Mesendoderm (in vitro differentiated cells): Measurements from ENCODE around the gene SLCO4A1.

ENCODE experiments used
- DNase-seq: peaks from one replicate; pipeline ENCODE4 v3.0.0; 2013
- H2AK5ac ChIP-seq: 2 replicates; pipeline ENCODE4 v1.6.1; 2013; ENCODE audit warnings: low read length, inconsistent platforms
- H2BK120ac ChIP-seq: 2 replicates; pipeline ENCODE4 v1.6.1; 2013; ENCODE audit warnings: low read depth, mild to moderate bottlenecking, low read length, moderate library complexity, mixed read lengths
- H2BK15ac ChIP-seq: replicated peaks from 2 replicates; pipeline ENCODE4 v1.6.1; 2013; ENCODE audit warnings: low read depth, mild to moderate bottlenecking, moderate library complexity
- H2BK5ac ChIP-seq: 2 replicates; pipeline ENCODE4 v1.6.1; 2013; ENCODE audit warnings: low read length, inconsistent platforms
- H3K18ac ChIP-seq: 2 replicates; pipeline ENCODE4 v1.6.1; 2013; ENCODE audit warnings: mild to moderate bottlenecking, low read length, mixed read lengths
- H3K23ac ChIP-seq: one replicate; pipeline ENCODE4 v1.6.1; 2013; ENCODE audit warnings: low read length
- H3K27ac ChIP-seq: 2 replicates; pipeline ENCODE4 v1.5.1; 2013; ENCODE audit warnings: low read depth, mild to moderate bottlenecking, inconsistent platforms, low read length, moderate library complexity
- H3K27me3 ChIP-seq: 2 replicates; pipeline ENCODE4 v1.6.1; 2013; ENCODE audit warnings: low read length, control low read depth, mild to moderate bottlenecking, inconsistent platforms; ENCODE audit not compliant: insufficient read depth, poor library complexity
- H3K36me3 ChIP-seq: 2 replicates; pipeline ENCODE4 v1.6.1; 2013; ENCODE audit warnings: low read length, inconsistent platforms; ENCODE audit not compliant: control insufficient read depth, insufficient read depth
- H3K4ac ChIP-seq: one replicate; pipeline ENCODE4 v1.6.1; 2013; ENCODE audit warnings: low read depth, mild to moderate bottlenecking, low read length, moderate library complexity
- H3K4me1 ChIP-seq: 2 replicates; pipeline ENCODE4 v1.6.1; 2013; ENCODE audit warnings: low read depth, low read length, inconsistent platforms; ENCODE audit not compliant: control insufficient read depth
- H3K4me2 ChIP-seq: 2 replicates; pipeline ENCODE4 v1.6.1; 2013; ENCODE audit warnings: low read length
- H3K4me3 ChIP-seq: 2 replicates; pipeline ENCODE4 v1.5.1; 2013; ENCODE audit warnings: mild to moderate bottlenecking, low read length
- H3K56ac ChIP-seq: one replicate; pipeline ENCODE4 v1.6.1; 2013; ENCODE audit warnings: low read length
- H3K79me1 ChIP-seq: 2 replicates; pipeline ENCODE4 v1.6.1; 2013; ENCODE audit warnings: low read length, inconsistent platforms
- H3K79me2 ChIP-seq: 2 replicates; pipeline ENCODE4 v1.6.1; 2013; ENCODE audit warnings: mild to moderate bottlenecking, low read length; ENCODE audit not compliant: control insufficient read depth, insufficient read depth
- H3K9ac ChIP-seq: 2 replicates; pipeline ENCODE4 v1.6.1; 2013; ENCODE audit warnings: low read length, inconsistent platforms
- H4K5ac ChIP-seq: one replicate; pipeline ENCODE4 v1.6.1; 2013; ENCODE audit warnings: low read length
- H4K8ac ChIP-seq: one replicate; pipeline ENCODE4 v1.6.1; 2013; ENCODE audit warnings: low read depth, mild to moderate bottlenecking, control low read depth, low read length, moderate library complexity
- WGBS: extraction: QIAGEN DNeasy Blood & Tissue Kit; methylation state at CpG from one replicate; pipeline ENCODE4 v1.1.7; 2013; ENCODE audit warnings: low lambda C conversion rate, missing lambda C conversion rate; ENCODE audit not compliant: insufficient coverage; ENCODE audit errors: extremely low coverage; 5-methylcytosine and 5-hydroxymethylcytosine counted together

The SLCO4A1 gene

GRCh38 chr20:62636446-62636845 lies 5.9 kb upstream of the SLCO4A1 start:
- Histone ChIP-seq H2BK5ac (no peak overlapping the region), H3K4me1 (no peaks in the 10 kb centered on the region), H3K27ac (no peak overlapping the region), H3K4me2 (no peak overlapping the region), H4K8ac (no peak overlapping the region), H3K9ac (no peak overlapping the region), H2BK15ac (no peak overlapping the region), H3K79me2 (no peaks in the 10 kb centered on the region), H3K4me3 (no peak overlapping the region), H3K79me1 (no peaks in the 10 kb centered on the region), H3K56ac (no peak overlapping the region), H4K5ac (no peak overlapping the region), H3K27me3 (no peaks in the 10 kb centered on the region), H2AK5ac (no peak overlapping the region), H3K23ac (no peak overlapping the region), H3K18ac (no peak overlapping the region), H3K4ac (no peak overlapping the region), H2BK120ac (no peak overlapping the region), H3K36me3 (no peaks in the 10 kb centered on the region)
- no peak for DNase-seq
- WGBS: no CpG with 5 or more reads among the region's 16 CpGs

- no peak overlapping the region for H3K27ac ChIP-seq
- no peak for DNase-seq
Measured at GRCh38 chr20:62637110-62637509, 5.2 kb upstream of the SLCO4A1 start.

GRCh38 chr20:62637521-62638054 lies 4.7 kb upstream of the SLCO4A1 start:
- H3K4me1 ChIP-seq: no peaks in the 10 kb centered on the region
- H3K79me2 ChIP-seq: no peaks in the 10 kb centered on the region

More at GRCh38 chr20:62637110-62637509, 5.2 kb upstream of the SLCO4A1 start:
- no peak overlapping the region for H3K4me3 ChIP-seq
- H3K36me3 ChIP-seq: no peaks in the 10 kb centered on the region
- H3K79me2 ChIP-seq: no peaks in the 10 kb centered on the region
- H2BK5ac ChIP-seq: no peak overlapping the region
- H3K4me2 ChIP-seq: no peak overlapping the region
- no peaks in the 10 kb centered on the region for H3K79me1 ChIP-seq
- no peak overlapping the region for H2AK5ac ChIP-seq
- H4K5ac ChIP-seq: no peak overlapping the region
- H3K56ac ChIP-seq: no peak overlapping the region
- H3K4me1 ChIP-seq: no peaks in the 10 kb centered on the region
- H3K18ac ChIP-seq: no peak overlapping the region
- no peak overlapping the region for H4K8ac ChIP-seq
- peaks cover 1% of the 10 kb centered on the region for H3K27me3 ChIP-seq
- no CpG with 5 or more reads among the region's 5 CpGs for WGBS
- no peak overlapping the region for H2BK120ac ChIP-seq
- no peak overlapping the region for H2BK15ac ChIP-seq
- no peak overlapping the region for H3K4ac ChIP-seq
- H3K23ac ChIP-seq: no peak overlapping the region
- H3K9ac ChIP-seq: no peak overlapping the region

GRCh38 chr20:62638055-62638570 lies 4.2 kb upstream of the SLCO4A1 start:
- no peaks in the 10 kb centered on the region for H3K4me1 ChIP-seq

More at GRCh38 chr20:62637521-62638054, 4.7 kb upstream of the SLCO4A1 start:
- Histone ChIP-seq H3K36me3 (no peaks in the 10 kb centered on the region), H3K9ac (no peak overlapping the region), H3K79me1 (no peaks in the 10 kb centered on the region), H3K18ac (no peak overlapping the region), H4K5ac (no peak overlapping the region), H3K27ac (no peak overlapping the region), H3K4me2 (no peak overlapping the region), H2BK5ac (no peak overlapping the region), H2AK5ac (no peak overlapping the region), H3K56ac (no peak overlapping the region), H3K4ac (no peak overlapping the region), H3K4me3 (no peak overlapping the region), H3K27me3 (peaks cover 1% of the 10 kb centered on the region), H4K8ac (no peak overlapping the region), H3K23ac (no peak overlapping the region), H2BK120ac (no peak overlapping the region), H2BK15ac (no peak overlapping the region)
- no peak for DNase-seq
- WGBS: no CpG with 5 or more reads among the region's 11 CpGs

GRCh38 chr20:62638679-62639406 lies 3.5 kb upstream of the SLCO4A1 start:
- no peak for DNase-seq
- H2BK5ac ChIP-seq: no peak overlapping the region
- no peak overlapping the region for H3K9ac ChIP-seq
- H3K56ac ChIP-seq: no peak overlapping the region
- H3K27ac ChIP-seq: no peak overlapping the region
- H3K27me3 ChIP-seq: peaks cover 8% of the 10 kb centered on the region
- H4K5ac ChIP-seq: no peak overlapping the region
- no peak overlapping the region for H4K8ac ChIP-seq
- no peak overlapping the region for H3K23ac ChIP-seq
- no peak overlapping the region for H3K18ac ChIP-seq
- H3K36me3 ChIP-seq: no peaks in the 10 kb centered on the region
- no peaks in the 10 kb centered on the region for H3K79me2 ChIP-seq
- H3K4ac ChIP-seq: no peak overlapping the region
- no peak overlapping the region for H2BK15ac ChIP-seq
- no peaks in the 10 kb centered on the region for H3K79me1 ChIP-seq
- no peak overlapping the region for H2AK5ac ChIP-seq
- no CpG with 5 or more reads among the region's 23 CpGs for WGBS
- H2BK120ac ChIP-seq: no peak overlapping the region
- H3K4me1 ChIP-seq: no peaks in the 10 kb centered on the region
- no peak overlapping the region for H3K4me3 ChIP-seq
- no peak overlapping the region for H3K4me2 ChIP-seq

More at GRCh38 chr20:62638055-62638570, 4.2 kb upstream of the SLCO4A1 start:
- H3K4me3 ChIP-seq: no peak overlapping the region
- no peaks in the 10 kb centered on the region for H3K79me2 ChIP-seq
- no peak overlapping the region for H2BK120ac ChIP-seq
- no peak overlapping the region for H2BK15ac ChIP-seq
- H3K36me3 ChIP-seq: no peaks in the 10 kb centered on the region
- DNase-seq: no peak
- H4K8ac ChIP-seq: no peak overlapping the region
- H3K9ac ChIP-seq: no peak overlapping the region
- H3K56ac ChIP-seq: no peak overlapping the region
- H3K27me3 ChIP-seq: peaks cover 5% of the 10 kb centered on the region
- H3K23ac ChIP-seq: no peak overlapping the region
- no peak overlapping the region for H2AK5ac ChIP-seq
- H3K4ac ChIP-seq: no peak overlapping the region
- no peak overlapping the region for H4K5ac ChIP-seq
- no peak overlapping the region for H3K18ac ChIP-seq
- no CpG with 5 or more reads among the region's 12 CpGs for WGBS
- H3K27ac ChIP-seq: no peak overlapping the region
- H3K79me1 ChIP-seq: no peaks in the 10 kb centered on the region
- no peak overlapping the region for H3K4me2 ChIP-seq
- H2BK5ac ChIP-seq: no peak overlapping the region
